ENCODE measurements around the gene HAND2.

The HAND2 gene

GRCh38 chr4:173520921-173521466 lies 9.0 kb downstream of the HAND2 start:
- no peak for DNase-seq (ENCODE audit: low read depth in 3 of 3)

- DNase-seq (ENCODE audit: low read depth in 3 of 3): no peak
These were observed 10.6 kb downstream of the HAND2 start for GRCh38 chr4:173519111-173520101.

GRCh38 chr4:173518425-173519102 lies 11.5 kb downstream of the HAND2 start:
- DNase-seq (ENCODE audit: low read depth in 3 of 3): no peak

GRCh38 chr4:173517781-173518424 lies 12.1 kb downstream of the HAND2 start:
- no peak for DNase-seq (ENCODE audit: low read depth in 3 of 3)

GRCh38 chr4:173516621-173517524 lies 13.2 kb downstream of the HAND2 start:
- DNase-seq (ENCODE audit: low read depth in 3 of 3): no peak

- DNase-seq (ENCODE audit: low read depth in 3 of 3): no peak
These were observed 14.6 kb downstream of the HAND2 start for GRCh38 chr4:173515458-173515857.

- DNase-seq (ENCODE audit: low read depth in 3 of 3): no peak
These were observed 15.3 kb downstream of the HAND2 start for GRCh38 chr4:173514641-173515217.

- DNase-seq (ENCODE audit: low read depth in 3 of 3): no peak
These were observed 16.4 kb downstream of the HAND2 start for GRCh38 chr4:173513651-173514050.

- DNase-seq (ENCODE audit: low read depth in 3 of 3): no peak
These were observed 18.2 kb downstream of the HAND2 start for GRCh38 chr4:173511787-173512361.

- DNase-seq (ENCODE audit: low read depth in 3 of 3): no peak
These were observed 20.7 kb downstream of the HAND2 start for GRCh38 chr4:173509036-173510001.

GRCh38 chr4:173508386-173509035 lies 21.5 kb downstream of the HAND2 start:
- DNase-seq (ENCODE audit: low read depth in 3 of 3): no peak

- no peak for DNase-seq (ENCODE audit: low read depth in 3 of 3)
These were observed 22.3 kb downstream of the HAND2 start for GRCh38 chr4:173507471-173508385.

GRCh38 chr4:173506597-173507211 lies 23.3 kb downstream of the HAND2 start:
- DNase-seq (ENCODE audit: low read depth in 3 of 3): no peak

- no peak for DNase-seq (ENCODE audit: low read depth in 3 of 3)
These were observed 24.0 kb downstream of the HAND2 start for GRCh38 chr4:173505924-173506518.

GRCh38 chr4:173504181-173504503 lies 25.9 kb downstream of the HAND2 start:
- no peak for DNase-seq (ENCODE audit: low read depth in 3 of 3)

- DNase-seq (ENCODE audit: low read depth in 3 of 3): no peak
These were observed 26.5 kb downstream of the HAND2 start for GRCh38 chr4:173503330-173504180.
